ENCODE data around the gene MYPOP. TPM values are rescaled to one million over a fixed set of nuclear protein-coding genes. Genes with fewer than 3 reads are reported as not detected.

The MYPOP gene
- total and polyA plus RNA-seq, 2 of the 13 experiments (the other 11 are each of a cell fraction or from before 2014, with no cell fraction given) = 2.3 to 2.7 TPM

GRCh38 chr19:45862564-45863334 is 39.7 kb downstream of the MYPOP start, which contains the start of gene SYMPK:
Gene SYMPK, minus strand, starts transcription at chr19:45863147. Its CDS starts 8,652 bp downstream, at chr19:45854495.
- CTCF ChIA-PET (ENCODE audit: low intra/inter-chr PET ratio, low total read pairs) = interaction anchor here (1.1 to 5.8 kb wide), 2 partner anchors 21 to 46 kb away, joined by 4 to 263 read pairs; partner anchors contain the start of gene IRF2BP1
- peak; percentile 98 for DNase-seq (ENCODE audit: low spot score)
- ATAC-seq = peak; percentile 93
- Histone ChIP-seq H4K20me1 (ENCODE audit: insufficient read depth, low read length) (0 out of 2 replicates have a peak, but pooled peaks cover 10% of the 10 kb centered on the region), H3K79me2 (ENCODE audit: insufficient read depth, low read length) (peaks cover 64% of the 10 kb centered on the region), H3K4me3 (replicated peaks in 1 of 3; ENCODE audit: insufficient read depth in 1 of 3, low read depth in 2 of 3, low read length in 3 of 3) (peak within 1 kb of the TSS; percentile 92 to 97 (median 93)), H3K27me3 (ENCODE audit: control insufficient read depth in 1 of 2, insufficient read depth in 2 of 2, low read length in 2 of 2) (no peaks in the 10 kb centered on the region; a peak in 1 of 5 replicates), H2AFZ (ENCODE audit: low read length) (no peak within 1 kb of the TSS), H3K27ac (ENCODE audit: extremely low read length, insufficient read depth, low read length) (peak within 1 kb of the TSS; percentile 71), H3K4me1 (ENCODE audit: insufficient read depth, low read length) (peaks cover 38% of the 10 kb centered on the region), H3K9me3 (ENCODE audit: low read length) (no peaks in the 10 kb centered on the region), H3K36me3 (replicated peaks in 1 of 2; ENCODE audit: control insufficient read depth in 1 of 2, insufficient read depth in 2 of 2, low read length in 2 of 2) (peaks cover 6 to 13% of the 10 kb centered on the region in 2 experiments; a peak in 3 of 5 replicates), H3K9ac (ENCODE audit: insufficient read depth, low read depth, low read length) (peak within 1 kb of the TSS; percentile 86), H3K4me2 (ENCODE audit: low read depth, low read length) (peak within 1 kb of the TSS; percentile 84)
- in situ Hi-C loops (cut with HindIII; ENCODE audit: extremely low pct_ligation_motif_present, low pct_unique_long_range_greater_than_20kb) = no loop called here
- intact Hi-C loops (cut with micrococcal nuclease; ENCODE audit: unreplicated experiment) = loop anchor here (1.0 kb wide), 2 partner anchors 12 to 21 kb away; no protein-coding TSS in a partner anchor
- peak; percentile 90 for FAIRE-seq
- WGBS (ENCODE audit: low lambda C conversion rate) = under 1% methylated on average over 51 of the region's 65 CpGs
- POLR2A ChIA-PET = interaction anchor here (0.6 to 13.2 kb wide), 17 partner anchors 8 to 1302 kb away, joined by 3 to 388 read pairs (median 5); partner anchors contain the start of genes CCDC61, DMWD, IRF2BP1 and MYPOP
- TSS peak; percentile 70 for BruUV-seq (replicated peaks)
- TF ChIP-seq FOXA1 (IDR thresholded peaks at IDR 0.05) = no peak
- TF ChIP-seq FOXA1 (CRISPR knock-in tag; IDR thresholded peaks at IDR 0.05) = 0 out of 2 replicates have a peak, but pooled peaks have one; percentile 10
- TF ChIP-seq HNRNPLL (IDR thresholded peaks at IDR 0.05; ENCODE audit: low read depth, low read length, poor library complexity, severe bottlenecking) = peak; percentile 69
- TF ChIP-seq PCBP1 (IDR thresholded peaks at IDR 0.05; ENCODE audit: borderline replicate concordance, low read depth, low read length) = no peak
- TF ChIP-seq KLF11 (CRISPR knock-in tag; IDR thresholded peaks at IDR 0.05) = no peak; the same call in none of the 2 replicates
- no peak for TF ChIP-seq TBP (CRISPR knock-in tag; IDR thresholded peaks at IDR 0.05)
- no peak for TF ChIP-seq RFXANK (CRISPR knock-in tag; IDR thresholded peaks at IDR 0.05)
- TF ChIP-seq ARID3A (IDR thresholded peaks at IDR 0.05; ENCODE audit: low read depth, low read length) = 0 out of 2 replicates have a peak, but pooled peaks have one; percentile 14
- TF ChIP-seq TFDP2 (CRISPR knock-in tag; IDR thresholded peaks at IDR 0.05) = peak; percentile 78; the same call in 1 of the 2 replicates
- TF ChIP-seq IKZF4 (CRISPR knock-in tag; IDR thresholded peaks at IDR 0.05; ENCODE audit: borderline replicate concordance, low read depth, not compliant biosample characterization) = no peak
- no peak for TF ChIP-seq ATF6 (CRISPR knock-in tag; conservative IDR thresholded peaks at IDR 0.05)
- no peak; the same call in 1 of the 2 replicates for TF ChIP-seq POGK (CRISPR knock-in tag; conservative IDR thresholded peaks at IDR 0.05)
